Measurements from ENCODE around the gene CHPF2. TPM values are rescaled to one million over a fixed set of nuclear protein-coding genes. Genes with fewer than 3 reads are reported as not detected.

Gene CHPF2
- total and polyA plus RNA-seq, 2 experiments from 2014 or later, result 4.8 to 26.1 TPM

GRCh38 chr7:151208253-151208862, 23.9 kb upstream of the CHPF2 start:
- H3K4me3 Mint-ChIP-seq, result no peak overlapping the region
- H3F3A ChIP-seq (replicated peaks; ENCODE audit: low read depth), result no peaks in the 10 kb centered on the region
- no peak overlapping the region for H3K4me2 ChIP-seq
- peaks cover 14% of the 10 kb centered on the region for H3K36me3 Mint-ChIP-seq (ENCODE audit: low read depth)
- no peak for ATAC-seq
- TF ChIP-seq STAT1 (IDR thresholded peaks at IDR 0.05; ENCODE audit: unreplicated experiment), result no peak
- TF ChIP-seq POLR2AphosphoS5 (IDR thresholded peaks at IDR 0.05; ENCODE audit: low read depth), result no peak
- TF ChIP-seq ZNF331 (CRISPR knock-in tag; IDR thresholded peaks at IDR 0.05; ENCODE audit: low read depth), result no peak
- no peak for TF ChIP-seq NANOG (IDR thresholded peaks at IDR 0.05; ENCODE audit: borderline replicate concordance)
- TF ChIP-seq, protein P1, sequence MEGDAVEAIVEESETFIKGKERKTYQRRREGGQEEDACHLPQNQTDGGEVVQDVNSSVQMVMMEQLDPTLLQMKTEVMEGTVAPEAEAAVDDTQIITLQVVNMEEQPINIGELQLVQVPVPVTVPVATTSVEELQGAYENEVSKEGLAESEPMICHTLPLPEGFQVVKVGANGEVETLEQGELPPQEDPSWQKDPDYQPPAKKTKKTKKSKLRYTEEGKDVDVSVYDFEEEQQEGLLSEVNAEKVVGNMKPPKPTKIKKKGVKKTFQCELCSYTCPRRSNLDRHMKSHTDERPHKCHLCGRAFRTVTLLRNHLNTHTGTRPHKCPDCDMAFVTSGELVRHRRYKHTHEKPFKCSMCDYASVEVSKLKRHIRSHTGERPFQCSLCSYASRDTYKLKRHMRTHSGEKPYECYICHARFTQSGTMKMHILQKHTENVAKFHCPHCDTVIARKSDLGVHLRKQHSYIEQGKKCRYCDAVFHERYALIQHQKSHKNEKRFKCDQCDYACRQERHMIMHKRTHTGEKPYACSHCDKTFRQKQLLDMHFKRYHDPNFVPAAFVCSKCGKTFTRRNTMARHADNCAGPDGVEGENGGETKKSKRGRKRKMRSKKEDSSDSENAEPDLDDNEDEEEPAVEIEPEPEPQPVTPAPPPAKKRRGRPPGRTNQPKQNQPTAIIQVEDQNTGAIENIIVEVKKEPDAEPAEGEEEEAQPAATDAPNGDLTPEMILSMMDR (conservative IDR thresholded peaks at IDR 0.05; ENCODE audit: low read depth in 2 of 2), result no peak
- TF ChIP-seq ZNF114 (CRISPR knock-in tag; IDR thresholded peaks at IDR 0.05), result no peak
- TF ChIP-seq ETS1 (IDR thresholded peaks at IDR 0.05), result no peak
- TF ChIP-seq REST (IDR thresholded peaks at IDR 0.05; ENCODE audit: unreplicated experiment), result no peak
- no peak for TF ChIP-seq EZH2phosphoT487 (IDR thresholded peaks at IDR 0.05; ENCODE audit: unreplicated experiment)
- no peak for TF ChIP-seq JUNB (IDR thresholded peaks at IDR 0.05; ENCODE audit: unreplicated experiment)
- no peak for TF ChIP-seq EZH2 (IDR thresholded peaks at IDR 0.05; ENCODE audit: low read depth, unreplicated experiment)
- no peak for TF ChIP-seq CREB1 (CRISPR knock-in tag; IDR thresholded peaks at IDR 0.05; ENCODE audit: low read depth)
- TF ChIP-seq, protein P2, sequence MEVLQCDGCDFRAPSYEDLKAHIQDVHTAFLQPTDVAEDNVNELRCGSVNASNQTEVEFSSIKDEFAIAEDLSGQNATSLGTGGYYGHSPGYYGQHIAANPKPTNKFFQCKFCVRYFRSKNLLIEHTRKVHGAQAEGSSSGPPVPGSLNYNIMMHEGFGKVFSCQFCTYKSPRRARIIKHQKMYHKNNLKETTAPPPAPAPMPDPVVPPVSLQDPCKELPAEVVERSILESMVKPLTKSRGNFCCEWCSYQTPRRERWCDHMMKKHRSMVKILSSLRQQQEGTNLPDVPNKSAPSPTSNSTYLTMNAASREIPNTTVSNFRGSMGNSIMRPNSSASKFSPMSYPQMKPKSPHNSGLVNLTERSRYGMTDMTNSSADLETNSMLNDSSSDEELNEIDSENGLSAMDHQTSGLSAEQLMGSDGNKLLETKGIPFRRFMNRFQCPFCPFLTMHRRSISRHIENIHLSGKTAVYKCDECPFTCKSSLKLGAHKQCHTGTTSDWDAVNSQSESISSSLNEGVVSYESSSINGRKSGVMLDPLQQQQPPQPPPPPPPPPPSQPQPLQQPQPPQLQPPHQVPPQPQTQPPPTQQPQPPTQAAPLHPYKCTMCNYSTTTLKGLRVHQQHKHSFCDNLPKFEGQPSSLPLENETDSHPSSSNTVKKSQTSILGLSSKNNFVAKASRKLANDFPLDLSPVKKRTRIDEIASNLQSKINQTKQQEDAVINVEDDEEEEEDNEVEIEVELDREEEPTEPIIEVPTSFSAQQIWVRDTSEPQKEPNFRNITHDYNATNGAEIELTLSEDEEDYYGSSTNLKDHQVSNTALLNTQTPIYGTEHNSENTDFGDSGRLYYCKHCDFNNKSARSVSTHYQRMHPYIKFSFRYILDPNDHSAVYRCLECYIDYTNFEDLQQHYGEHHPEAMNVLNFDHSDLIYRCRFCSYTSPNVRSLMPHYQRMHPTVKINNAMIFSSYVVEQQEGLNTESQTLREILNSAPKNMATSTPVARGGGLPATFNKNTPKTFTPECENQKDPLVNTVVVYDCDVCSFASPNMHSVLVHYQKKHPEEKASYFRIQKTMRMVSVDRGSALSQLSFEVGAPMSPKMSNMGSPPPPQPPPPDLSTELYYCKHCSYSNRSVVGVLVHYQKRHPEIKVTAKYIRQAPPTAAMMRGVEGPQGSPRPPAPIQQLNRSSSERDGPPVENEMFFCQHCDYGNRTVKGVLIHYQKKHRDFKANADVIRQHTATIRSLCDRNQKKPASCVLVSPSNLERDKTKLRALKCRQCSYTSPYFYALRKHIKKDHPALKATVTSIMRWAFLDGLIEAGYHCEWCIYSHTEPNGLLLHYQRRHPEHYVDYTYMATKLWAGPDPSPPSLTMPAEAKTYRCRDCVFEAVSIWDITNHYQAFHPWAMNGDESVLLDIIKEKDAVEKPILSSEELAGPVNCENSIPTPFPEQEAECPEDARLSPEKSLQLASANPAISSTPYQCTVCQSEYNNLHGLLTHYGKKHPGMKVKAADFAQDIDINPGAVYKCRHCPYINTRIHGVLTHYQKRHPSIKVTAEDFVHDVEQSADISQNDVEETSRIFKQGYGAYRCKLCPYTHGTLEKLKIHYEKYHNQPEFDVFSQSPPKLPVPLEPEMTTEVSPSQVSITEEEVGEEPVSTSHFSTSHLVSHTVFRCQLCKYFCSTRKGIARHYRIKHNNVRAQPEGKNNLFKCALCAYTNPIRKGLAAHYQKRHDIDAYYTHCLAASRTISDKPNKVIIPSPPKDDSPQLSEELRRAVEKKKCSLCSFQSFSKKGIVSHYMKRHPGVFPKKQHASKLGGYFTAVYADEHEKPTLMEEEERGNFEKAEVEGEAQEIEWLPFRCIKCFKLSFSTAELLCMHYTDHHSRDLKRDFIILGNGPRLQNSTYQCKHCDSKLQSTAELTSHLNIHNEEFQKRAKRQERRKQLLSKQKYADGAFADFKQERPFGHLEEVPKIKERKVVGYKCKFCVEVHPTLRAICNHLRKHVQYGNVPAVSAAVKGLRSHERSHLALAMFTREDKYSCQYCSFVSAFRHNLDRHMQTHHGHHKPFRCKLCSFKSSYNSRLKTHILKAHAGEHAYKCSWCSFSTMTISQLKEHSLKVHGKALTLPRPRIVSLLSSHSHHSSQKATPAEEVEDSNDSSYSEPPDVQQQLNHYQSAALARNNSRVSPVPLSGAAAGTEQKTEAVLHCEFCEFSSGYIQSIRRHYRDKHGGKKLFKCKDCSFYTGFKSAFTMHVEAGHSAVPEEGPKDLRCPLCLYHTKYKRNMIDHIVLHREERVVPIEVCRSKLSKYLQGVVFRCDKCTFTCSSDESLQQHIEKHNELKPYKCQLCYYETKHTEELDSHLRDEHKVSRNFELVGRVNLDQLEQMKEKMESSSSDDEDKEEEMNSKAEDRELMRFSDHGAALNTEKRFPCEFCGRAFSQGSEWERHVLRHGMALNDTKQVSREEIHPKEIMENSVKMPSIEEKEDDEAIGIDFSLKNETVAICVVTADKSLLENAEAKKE (CRISPR knock-in tag; IDR thresholded peaks at IDR 0.05), result no peak
- no peak overlapping the region for H3K27ac ChIP-seq (ENCODE audit: low read depth)
- H3K27ac Mint-ChIP-seq, result no peak overlapping the region
- H4K20me1 ChIP-seq (replicated peaks; ENCODE audit: insufficient read depth), result no peaks in the 10 kb centered on the region; the same call in 1 of the 2 replicates
- peaks cover 7% of the 10 kb centered on the region for H3K4me1 ChIP-seq (ENCODE audit: insufficient read depth)
- no peaks in the 10 kb centered on the region for H3K9me2 ChIP-seq (ENCODE audit: insufficient read depth)
- H3K79me2 ChIP-seq (replicated peaks; ENCODE audit: insufficient read depth), result no peaks in the 10 kb centered on the region
- DNase-seq (ENCODE audit: low spot score), result no peak
- no peaks in the 10 kb centered on the region for H3K27me3 ChIP-seq (ENCODE audit: insufficient read depth)
- H3K36me3 ChIP-seq (ENCODE audit: insufficient read depth), result 0 out of 2 replicates have a peak, but pooled peaks cover 4% of the 10 kb centered on the region
- no peak overlapping the region for H2AFZ ChIP-seq
- peaks cover 15% of the 10 kb centered on the region for H3K4me1 Mint-ChIP-seq
- no peak overlapping the region for H3K4me3 ChIP-seq
- peaks cover 16% of the 10 kb centered on the region for H3K27me3 Mint-ChIP-seq (ENCODE audit: insufficient read depth, low read depth, poor library complexity)
- no peaks in the 10 kb centered on the region for H3K9me3 Mint-ChIP-seq

Data from GM23338 (cell line).